Measurements from ENCODE around the gene TANGO2.
"Not testable (repeated sequence)": the region's sequence is repeated elsewhere in the genome, so short reads cannot be mapped to it uniquely, and the experiment has no call there.

The TANGO2 gene

DNA sequence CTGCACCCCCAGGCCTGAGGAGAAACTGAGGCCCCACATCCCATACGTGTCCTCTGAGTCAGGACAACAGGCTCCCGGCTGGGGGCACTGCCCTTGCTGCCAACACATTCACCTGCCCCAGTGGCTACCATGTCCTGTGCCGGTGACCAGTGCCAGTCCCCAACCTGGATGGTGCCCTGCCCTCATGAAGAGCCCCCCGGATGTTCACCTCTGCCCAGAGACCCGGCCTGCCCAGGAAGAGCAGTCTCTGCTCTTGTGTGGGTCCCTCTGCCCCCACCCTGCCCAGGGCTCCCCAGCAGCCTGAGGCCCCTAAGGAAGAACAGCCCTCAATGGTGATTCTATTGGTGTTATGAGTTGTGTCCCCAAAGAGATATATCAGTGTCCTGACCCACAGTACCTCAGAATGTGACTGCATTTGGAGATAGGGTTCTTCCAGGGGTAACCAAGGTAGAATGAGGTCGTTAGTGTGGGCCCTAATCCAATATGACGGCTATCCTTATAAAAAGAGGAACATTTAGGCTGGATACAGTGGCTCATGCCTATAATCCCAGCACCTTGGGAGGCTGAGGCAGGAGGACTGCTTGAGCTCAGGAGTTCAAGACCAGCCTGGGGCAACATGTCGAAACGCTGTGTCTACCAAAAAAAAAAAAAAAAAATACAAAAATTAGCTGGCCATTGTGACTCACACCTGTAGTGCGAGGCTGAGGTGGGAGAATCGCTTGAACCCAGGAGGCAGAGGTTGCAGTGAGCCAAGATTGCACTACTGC, 45.9 kb downstream of the TANGO2 start:
- no peaks in the 10 kb centered on the region; the same call in 1 of the 2 replicates for H3K4me1 ChIP-seq (ENCODE audit: insufficient read depth, low read length)

DNA sequence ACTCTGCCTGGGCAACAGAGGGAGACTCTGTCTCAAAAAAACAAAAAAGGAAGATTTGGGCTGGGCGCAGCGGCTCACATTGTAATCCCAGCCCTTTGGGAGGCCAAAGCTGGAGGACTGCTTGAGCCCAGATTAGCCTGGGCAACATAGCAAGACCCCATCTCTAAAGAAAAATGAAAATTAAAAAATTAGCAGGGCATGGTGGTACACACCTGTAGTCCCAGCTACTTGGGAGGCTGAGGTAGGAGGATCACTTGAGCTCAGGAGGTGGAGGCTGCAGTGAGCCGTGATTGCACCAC, 46.4 kb downstream of the TANGO2 start:
- not testable (repeated sequence) for H3K9me3 ChIP-seq (ENCODE audit: control insufficient read depth, insufficient read depth, low read length); H3K4me1 ChIP-seq (ENCODE audit: insufficient read depth, low read length); H3K9ac ChIP-seq (ENCODE audit: low read depth, low read length); H3K36me3 ChIP-seq (ENCODE audit: insufficient read depth, low read length)

More for the DNA sequence above, 45.9 kb downstream of the TANGO2 start:
- Histone ChIP-seq H3K9me3 (ENCODE audit: control insufficient read depth, insufficient read depth, low read length) (no peaks in the 10 kb centered on the region), H3K9ac (ENCODE audit: low read depth, low read length) (no peak overlapping the region), H3K36me3 (ENCODE audit: insufficient read depth, low read length) (no peaks in the 10 kb centered on the region)

GRCh38 chr22:20068640-20069039, 47.7 kb downstream of the TANGO2 start:
- Histone ChIP-seq H3K4me1 (ENCODE audit: insufficient read depth, low read length) (no peaks in the 10 kb centered on the region), H3K36me3 (ENCODE audit: insufficient read depth, low read length) (no peaks in the 10 kb centered on the region), H3K9ac (ENCODE audit: low read depth, low read length) (no peak overlapping the region), H3K9me3 (ENCODE audit: control insufficient read depth, insufficient read depth, low read length) (no peaks in the 10 kb centered on the region)

- no peaks in the 10 kb centered on the region for H3K4me1 ChIP-seq (ENCODE audit: insufficient read depth, low read length)
- no peak overlapping the region for H3K9ac ChIP-seq (ENCODE audit: low read depth, low read length)
- H3K36me3 ChIP-seq (ENCODE audit: insufficient read depth, low read length) = no peaks in the 10 kb centered on the region
- no peaks in the 10 kb centered on the region for H3K9me3 ChIP-seq (ENCODE audit: control insufficient read depth, insufficient read depth, low read length)
Measured at GRCh38 chr22:20069331-20070042, 48.6 kb downstream of the TANGO2 start.

- Histone ChIP-seq H3K9ac (ENCODE audit: low read depth, low read length) (no peak overlapping the region), H3K36me3 (ENCODE audit: insufficient read depth, low read length) (no peaks in the 10 kb centered on the region), H3K9me3 (ENCODE audit: control insufficient read depth, insufficient read depth, low read length) (no peaks in the 10 kb centered on the region), H3K4me1 (ENCODE audit: insufficient read depth, low read length) (no peaks in the 10 kb centered on the region)
Measured at GRCh38 chr22:20071524-20071972, 50.6 kb downstream of the TANGO2 start.

DNA sequence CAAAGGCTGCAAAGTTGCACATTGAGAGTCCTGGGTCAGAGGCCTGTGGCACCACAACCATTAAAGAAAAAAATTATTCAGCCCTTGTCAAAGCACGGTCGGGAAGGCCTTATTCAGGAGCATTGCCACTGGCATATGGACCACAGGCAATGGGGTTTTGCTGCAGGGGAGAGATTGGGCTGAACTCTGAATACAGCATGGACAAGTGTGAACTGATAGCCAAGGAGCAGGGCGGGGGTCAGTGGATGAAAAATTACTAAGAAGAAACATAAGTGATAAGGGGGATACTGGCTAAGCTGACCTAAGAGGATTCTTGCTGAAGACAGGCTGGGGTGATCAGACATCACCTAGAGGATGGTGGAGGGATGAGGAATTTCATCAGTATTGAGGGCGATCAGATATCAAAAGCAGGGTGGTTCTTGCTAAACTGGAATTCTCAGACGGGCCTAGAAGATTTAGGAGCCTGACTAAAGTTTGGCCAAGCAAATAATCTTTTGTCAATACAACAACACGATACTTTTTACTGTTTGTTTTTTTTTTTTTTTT, 55.8 kb downstream of the TANGO2 start:
- Histone ChIP-seq H3K9ac (ENCODE audit: low read depth, low read length) (no peak overlapping the region), H3K36me3 (ENCODE audit: insufficient read depth, low read length) (peaks cover under 1% of the 10 kb centered on the region; the same call in 1 of the 2 replicates), H3K9me3 (ENCODE audit: control insufficient read depth, insufficient read depth, low read length) (no peaks in the 10 kb centered on the region), H3K4me1 (ENCODE audit: insufficient read depth, low read length) (peaks cover 5% of the 10 kb centered on the region; the same call in 1 of the 2 replicates)

GRCh38 chr22:20079745-20080444, 59.0 kb downstream of the TANGO2 start, which contains the start of gene DGCR8:
Gene DGCR8 (plus strand): TSS chr22:20080241. CDS start chr22:20085964, 5,723 bp downstream.
- peaks cover 2% of the 10 kb centered on the region; the same call in 1 of the 2 replicates for H3K36me3 ChIP-seq (ENCODE audit: insufficient read depth, low read length)
- H3K9ac ChIP-seq (ENCODE audit: low read depth, low read length) = peak within 1 kb of the TSS; percentile 81
- no peaks in the 10 kb centered on the region for H3K9me3 ChIP-seq (ENCODE audit: control insufficient read depth, insufficient read depth, low read length)
- H3K4me1 ChIP-seq (ENCODE audit: insufficient read depth, low read length) = peaks cover 14% of the 10 kb centered on the region; the same call in 1 of the 2 replicates

- Histone ChIP-seq H3K36me3 (ENCODE audit: insufficient read depth, low read length) (peaks cover 3% of the 10 kb centered on the region; the same call in 1 of the 2 replicates), H3K9ac (ENCODE audit: low read depth, low read length) (peak overlapping the region; percentile 81), H3K4me1 (ENCODE audit: insufficient read depth, low read length) (peaks cover 14% of the 10 kb centered on the region; the same call in 1 of the 2 replicates), H3K9me3 (ENCODE audit: control insufficient read depth, insufficient read depth, low read length) (no peaks in the 10 kb centered on the region)
Measured at GRCh38 chr22:20080445-20080775, 59.5 kb downstream of the TANGO2 start.

- Histone ChIP-seq H3K36me3 (ENCODE audit: insufficient read depth, low read length) (peaks cover 5% of the 10 kb centered on the region), H3K9me3 (ENCODE audit: control insufficient read depth, insufficient read depth, low read length) (no peaks in the 10 kb centered on the region), H3K9ac (ENCODE audit: low read depth, low read length) (peak overlapping the region; percentile 81), H3K4me1 (ENCODE audit: insufficient read depth, low read length) (peaks cover 14% of the 10 kb centered on the region; the same call in 1 of the 2 replicates)
Measured at GRCh38 chr22:20080776-20081654, 60.1 kb downstream of the TANGO2 start.

DNA sequence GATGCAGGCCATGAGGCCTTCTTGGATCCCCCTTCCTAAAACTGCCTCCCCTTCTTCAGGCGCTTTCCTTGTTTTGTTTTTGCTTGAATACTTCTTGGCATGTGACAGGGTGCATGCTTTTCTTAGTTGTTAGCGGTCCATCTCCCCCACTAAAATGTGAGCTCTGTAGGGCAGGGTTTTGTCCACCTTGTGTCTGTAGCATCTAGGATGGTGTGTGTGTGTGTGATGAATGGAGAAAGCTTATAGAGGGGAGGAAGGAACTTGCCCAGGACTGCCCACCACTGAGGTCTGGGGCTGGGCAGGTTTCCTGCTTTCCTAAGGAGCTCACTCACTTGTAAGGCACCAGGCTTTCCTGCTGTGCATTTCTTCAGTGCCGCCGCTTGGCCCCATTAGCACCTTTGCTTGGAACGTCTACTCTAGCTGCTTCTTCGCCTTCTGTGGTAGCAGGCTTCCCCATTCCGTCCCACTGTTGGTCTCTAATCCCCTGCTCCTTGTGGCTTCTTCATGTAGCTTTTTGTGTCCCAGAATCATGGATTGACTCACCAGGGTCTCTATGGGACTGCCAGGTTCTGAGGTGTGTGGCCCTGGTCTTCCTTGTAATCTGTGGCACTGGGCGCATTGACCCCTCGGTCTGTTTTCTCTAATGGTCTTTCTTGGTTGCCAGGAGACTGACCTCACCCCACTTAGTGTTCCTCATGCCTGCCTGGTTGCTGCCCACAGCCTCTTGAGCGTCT, 62.4 kb downstream of the TANGO2 start:
- Histone ChIP-seq H3K9me3 (ENCODE audit: control insufficient read depth, insufficient read depth, low read length) (no peaks in the 10 kb centered on the region), H3K36me3 (ENCODE audit: insufficient read depth, low read length) (peaks cover 22% of the 10 kb centered on the region), H3K4me1 (ENCODE audit: insufficient read depth, low read length) (peaks cover 14% of the 10 kb centered on the region; the same call in 1 of the 2 replicates), H3K9ac (ENCODE audit: low read depth, low read length) (no peak overlapping the region)

DNA sequence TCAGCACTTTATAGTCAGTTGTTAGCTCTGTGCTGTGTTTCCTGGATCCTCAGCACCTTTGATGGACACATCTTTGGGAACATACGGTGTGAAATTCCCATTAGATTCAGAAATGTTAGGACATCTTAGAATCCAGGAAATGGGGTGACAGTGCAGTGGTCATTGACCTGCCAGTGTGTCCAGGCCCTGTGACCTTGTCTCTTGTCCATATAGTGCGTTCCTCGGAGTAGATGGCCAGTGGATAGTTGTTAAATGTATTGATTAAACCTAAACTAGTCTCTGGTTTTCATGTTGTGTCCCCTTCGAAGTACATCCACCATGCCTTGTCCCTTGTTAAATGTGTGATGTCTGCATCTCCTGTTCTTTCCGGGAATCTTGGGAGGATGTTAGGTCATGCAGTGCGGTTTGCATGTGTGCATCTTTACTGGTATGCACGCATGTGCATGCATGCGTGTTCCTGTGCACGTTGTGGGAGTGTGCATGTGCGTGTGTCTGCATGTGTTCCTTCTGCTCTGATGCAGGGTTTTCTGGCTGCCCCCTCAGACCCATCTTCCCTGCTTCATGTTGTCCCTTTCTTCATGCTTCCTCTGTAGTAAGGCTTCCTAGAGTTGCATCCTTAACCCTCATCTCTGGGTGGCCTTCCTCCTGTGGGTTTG, 63.1 kb downstream of the TANGO2 start:
- H3K36me3 ChIP-seq (ENCODE audit: insufficient read depth, low read length) = peaks cover 29% of the 10 kb centered on the region
- no peaks in the 10 kb centered on the region for H3K9me3 ChIP-seq (ENCODE audit: control insufficient read depth, insufficient read depth, low read length)
- H3K4me1 ChIP-seq (ENCODE audit: insufficient read depth, low read length) = peaks cover 14% of the 10 kb centered on the region; the same call in 1 of the 2 replicates
- H3K9ac ChIP-seq (ENCODE audit: low read depth, low read length) = no peak overlapping the region

DNA sequence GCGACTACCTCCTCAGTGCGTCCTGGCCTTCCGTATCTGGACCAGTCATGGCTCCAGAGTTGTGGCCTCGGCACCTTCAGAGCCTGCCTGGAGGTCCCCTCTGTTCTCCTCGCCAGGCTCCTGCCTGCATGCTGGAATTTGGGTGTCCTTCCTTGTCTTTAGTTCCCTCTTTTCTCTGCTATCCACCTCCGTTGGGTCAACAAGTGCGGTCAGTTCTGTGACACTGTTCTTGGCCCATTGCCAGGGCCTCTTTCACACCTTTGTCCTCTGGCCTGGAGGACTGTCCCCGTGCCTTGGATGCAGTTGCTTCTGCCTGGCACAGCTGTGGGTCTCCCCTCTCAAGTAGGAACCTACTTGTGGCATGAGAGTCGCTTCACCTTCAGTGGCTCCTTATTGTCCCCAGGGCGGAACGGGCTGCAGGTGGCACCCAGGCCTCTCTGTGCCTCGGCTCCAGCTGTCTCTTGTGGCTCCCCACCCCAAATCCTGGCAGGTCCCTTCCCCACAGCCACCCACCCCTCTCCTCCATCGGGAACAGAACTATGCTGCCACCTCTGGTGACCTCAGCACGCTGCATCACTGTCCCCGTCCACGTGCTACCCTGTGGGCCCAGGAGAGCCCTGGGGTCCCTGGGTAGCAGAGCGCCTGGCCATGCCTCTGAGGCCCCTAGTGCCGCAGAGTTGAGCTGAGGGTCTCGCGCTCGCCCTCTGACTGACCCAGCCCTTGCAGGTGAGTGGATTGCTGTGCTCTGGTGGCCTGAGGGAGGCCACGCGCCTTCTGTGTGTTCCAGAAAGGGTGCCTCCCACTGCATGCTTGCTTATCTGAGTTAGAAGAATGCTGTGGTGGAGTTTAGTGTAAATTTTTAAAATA, 63.9 kb downstream of the TANGO2 start:
- Histone ChIP-seq H3K4me1 (ENCODE audit: insufficient read depth, low read length) (peaks cover 14% of the 10 kb centered on the region; the same call in 1 of the 2 replicates), H3K9me3 (ENCODE audit: control insufficient read depth, insufficient read depth, low read length) (no peaks in the 10 kb centered on the region), H3K36me3 (ENCODE audit: insufficient read depth, low read length) (peaks cover 37% of the 10 kb centered on the region), H3K9ac (ENCODE audit: low read depth, low read length) (no peak overlapping the region)
